Kidney epithelial cell (primary cell): Measurements from ENCODE around the gene SORBS1. TPM values are rescaled to one million over a fixed set of nuclear protein-coding genes. Genes with fewer than 3 reads are reported as not detected.

Experiments
- DNase-seq: peaks from one replicate; pipeline ENCODE4 v3.0.0-alpha.2; 2010; ENCODE audit warnings: low read depth
- H3K27me3 ChIP-seq: 2 replicates; pipeline ENCODE4 v1.6.0; 2011; ENCODE audit warnings: low read length; ENCODE audit not compliant: control insufficient read depth, insufficient read depth
- H3K36me3 ChIP-seq: 2 replicates; pipeline ENCODE4 v1.5.1; 2011; ENCODE audit warnings: low read length; ENCODE audit not compliant: control insufficient read depth, insufficient read depth
- H3K4me3 ChIP-seq: 2 replicates; pipeline ENCODE4 v1.5.1; 2011; ENCODE audit warnings: low read depth, mild to moderate bottlenecking, control low read depth, low read length
- total RNA-seq: library from RNA; depleted of rRNA; stranded (reverse); fragments of >200 nt; gene quantifications from 2 replicates; pipeline ENCODE4 v1.2.3, GENCODE V29; 2015
- TF ChIP-seq, protein P1 (sequence below): IDR thresholded peaks from 2 replicates; pipeline ENCODE4 v1.5.1; 2011; ENCODE audit warnings: mild to moderate bottlenecking, moderate library complexity, low read length, control low read depth, inconsistent platforms; ENCODE audit not compliant: insufficient read depth, poor library complexity, severe bottlenecking

Gene SORBS1
- total RNA-seq, 1 donor from 2014 or later = 4.9 TPM

DNA sequence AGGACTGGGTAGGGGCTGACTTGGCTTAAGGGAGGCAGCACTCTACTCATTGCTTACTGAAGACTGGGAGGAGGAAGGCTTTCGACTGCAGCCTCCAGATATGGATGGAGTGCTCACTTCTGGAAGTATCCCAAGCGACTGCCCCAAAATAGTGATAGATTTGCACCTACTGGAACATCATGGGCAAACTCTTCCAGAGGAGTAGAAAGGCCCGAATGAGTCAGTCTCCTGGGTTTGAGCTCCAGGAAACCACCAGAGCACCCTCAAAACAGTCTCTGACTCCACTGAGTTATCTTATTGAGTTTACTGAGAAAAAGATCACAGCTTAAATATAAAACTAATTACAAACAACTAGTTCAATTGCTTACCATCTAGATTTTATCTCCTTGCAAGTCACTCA, 233.2 kb downstream of the SORBS1 start:
- Histone ChIP-seq H3K27me3 (no peaks in the 10 kb centered on the region), H3K36me3 (no peaks in the 10 kb centered on the region), H3K4me3 (no peak overlapping the region)
- no peak for DNase-seq
- TF ChIP-seq, protein P1, sequence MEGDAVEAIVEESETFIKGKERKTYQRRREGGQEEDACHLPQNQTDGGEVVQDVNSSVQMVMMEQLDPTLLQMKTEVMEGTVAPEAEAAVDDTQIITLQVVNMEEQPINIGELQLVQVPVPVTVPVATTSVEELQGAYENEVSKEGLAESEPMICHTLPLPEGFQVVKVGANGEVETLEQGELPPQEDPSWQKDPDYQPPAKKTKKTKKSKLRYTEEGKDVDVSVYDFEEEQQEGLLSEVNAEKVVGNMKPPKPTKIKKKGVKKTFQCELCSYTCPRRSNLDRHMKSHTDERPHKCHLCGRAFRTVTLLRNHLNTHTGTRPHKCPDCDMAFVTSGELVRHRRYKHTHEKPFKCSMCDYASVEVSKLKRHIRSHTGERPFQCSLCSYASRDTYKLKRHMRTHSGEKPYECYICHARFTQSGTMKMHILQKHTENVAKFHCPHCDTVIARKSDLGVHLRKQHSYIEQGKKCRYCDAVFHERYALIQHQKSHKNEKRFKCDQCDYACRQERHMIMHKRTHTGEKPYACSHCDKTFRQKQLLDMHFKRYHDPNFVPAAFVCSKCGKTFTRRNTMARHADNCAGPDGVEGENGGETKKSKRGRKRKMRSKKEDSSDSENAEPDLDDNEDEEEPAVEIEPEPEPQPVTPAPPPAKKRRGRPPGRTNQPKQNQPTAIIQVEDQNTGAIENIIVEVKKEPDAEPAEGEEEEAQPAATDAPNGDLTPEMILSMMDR = no peak

- Histone ChIP-seq H3K27me3 (no peaks in the 10 kb centered on the region), H3K36me3 (no peaks in the 10 kb centered on the region), H3K4me3 (no peak overlapping the region)
- no peak for DNase-seq
- TF ChIP-seq, protein P1 = no peak
Measured at GRCh38 chr10:95327367-95327766, 233.8 kb downstream of the SORBS1 start.

DNA sequence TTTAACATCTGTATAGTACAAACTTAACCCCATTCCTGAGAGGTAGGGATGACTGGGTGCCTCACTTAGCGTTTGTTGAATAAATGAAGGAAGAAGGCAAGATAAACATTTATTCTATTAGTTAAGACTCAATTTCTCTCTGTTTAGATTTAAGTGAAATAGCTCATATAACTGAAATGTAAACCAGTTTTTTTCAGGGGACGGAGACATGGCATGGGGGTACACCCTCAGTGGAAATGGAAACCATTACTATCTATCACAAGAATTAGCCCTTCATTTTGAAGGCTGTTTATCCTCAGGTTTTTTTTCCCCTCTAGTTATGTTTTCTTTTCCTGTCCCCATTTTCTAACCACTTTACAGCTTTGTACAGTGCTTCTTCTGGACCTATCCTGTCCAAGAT, 234.8 kb downstream of the SORBS1 start:
- no peak for DNase-seq
- Histone ChIP-seq H3K4me3 (no peak overlapping the region), H3K27me3 (no peaks in the 10 kb centered on the region), H3K36me3 (no peaks in the 10 kb centered on the region)
- TF ChIP-seq, protein P1 = no peak

GRCh38 chr10:95325863-95326262, 235.3 kb downstream of the SORBS1 start:
- no peak for DNase-seq
- Histone ChIP-seq H3K36me3 (no peaks in the 10 kb centered on the region), H3K4me3 (no peak overlapping the region), H3K27me3 (no peaks in the 10 kb centered on the region)
- TF ChIP-seq, protein P1 = no peak

DNA sequence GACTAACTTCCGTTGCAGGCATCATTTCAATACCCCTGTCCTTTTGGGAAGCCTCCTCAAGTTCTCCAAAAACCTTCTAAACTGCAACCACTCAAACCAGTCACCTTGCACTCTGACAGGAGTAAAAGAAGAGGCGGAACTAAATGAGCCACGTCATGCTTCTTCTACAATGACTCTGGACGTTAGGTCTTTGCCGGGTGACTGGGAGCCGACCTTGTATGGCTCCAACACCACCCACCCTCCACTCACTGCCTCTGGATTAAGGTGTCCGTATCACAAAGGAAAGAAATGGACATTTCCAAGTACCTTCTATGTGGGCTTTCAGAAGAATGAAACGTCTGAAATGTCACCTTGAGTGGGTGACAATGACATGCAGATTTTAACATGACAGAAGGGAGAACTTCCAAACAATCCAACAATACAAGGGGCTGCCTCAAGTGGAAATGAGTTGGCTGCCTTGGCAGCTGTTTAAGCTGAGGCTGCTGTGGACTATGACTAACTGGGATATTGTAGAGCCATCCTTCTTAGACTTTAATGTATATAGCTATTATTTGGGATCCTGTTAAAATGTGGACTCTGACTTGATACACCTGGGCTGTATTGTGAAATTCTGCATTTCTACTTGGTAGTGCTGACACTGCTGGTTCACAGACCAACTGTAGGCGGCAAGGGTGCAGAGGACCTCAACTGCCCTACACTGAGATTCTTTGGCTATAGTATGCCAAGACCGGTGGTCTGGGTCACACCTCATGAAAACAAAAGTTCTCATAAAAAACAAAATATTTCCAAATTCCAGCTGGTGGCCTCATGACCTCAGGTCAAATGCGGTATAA, 236.5 kb downstream of the SORBS1 start:
- TF ChIP-seq, protein P1 = no peak
- no peak for DNase-seq
- H3K4me3 ChIP-seq = no peak overlapping the region
- no peaks in the 10 kb centered on the region for H3K36me3 ChIP-seq
- H3K27me3 ChIP-seq = no peaks in the 10 kb centered on the region

DNA sequence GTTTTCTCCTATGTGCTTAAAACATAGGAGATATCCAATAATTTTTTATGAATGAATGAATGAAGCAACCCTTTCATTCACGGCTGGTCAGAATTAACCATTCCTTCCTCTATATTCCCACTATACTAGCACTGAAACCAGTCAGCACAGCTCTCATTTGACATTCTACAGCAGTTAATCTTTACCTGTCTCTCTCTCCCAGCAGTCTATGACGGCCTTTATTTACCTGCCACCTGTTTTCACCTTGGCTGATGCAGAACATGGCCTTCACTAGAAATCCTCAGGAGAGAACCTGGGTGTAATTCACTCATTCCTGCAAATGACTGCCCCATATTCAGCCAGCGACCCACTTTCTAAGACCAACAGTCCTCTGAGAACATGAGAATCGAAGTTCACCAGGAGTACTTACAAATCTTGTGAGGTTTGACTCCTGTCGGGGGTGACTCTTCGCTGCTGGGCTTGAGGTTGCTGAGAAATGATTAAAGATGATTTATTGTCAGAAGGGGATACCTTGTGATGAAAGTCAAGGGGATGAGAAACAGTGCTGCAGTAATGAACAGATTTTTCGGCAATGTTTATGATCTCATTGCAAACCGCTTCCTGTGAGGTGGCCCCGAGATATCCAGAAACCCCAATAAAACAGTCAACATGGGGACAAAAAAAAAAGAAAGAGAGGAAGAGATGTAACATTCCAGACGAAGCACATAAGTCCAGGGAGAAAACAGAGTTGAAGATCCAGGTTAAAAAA, 239.4 kb downstream of the SORBS1 start:
- H3K36me3 ChIP-seq = no peaks in the 10 kb centered on the region
- H3K4me3 ChIP-seq = no peak overlapping the region
- no peak for DNase-seq
- TF ChIP-seq, protein P1 = no peak
- H3K27me3 ChIP-seq = no peaks in the 10 kb centered on the region
